Measurements from ENCODE around the gene DNAH1.
"Not testable (repeated sequence)": the region's sequence is repeated elsewhere in the genome, so short reads cannot be mapped to it uniquely, and the experiment has no call there.

The DNAH1 gene

GRCh38 chr3:52315977-52316764, at the start of gene DNAH1:
DNAH1 (plus strand) TSS chr3:52316319; CDS start chr3:52322443, 6,124 bp downstream.
- Histone ChIP-seq H3K4me1 (peaks cover 66% of the 10 kb centered on the region), H3K9me3 (no peaks in the 10 kb centered on the region), H3K4me3 (no peak within 1 kb of the TSS), H3K27me3 (no peaks in the 10 kb centered on the region), H3K9ac (no peak within 1 kb of the TSS; the same call in 1 of the 2 replicates), H4K20me1 (peaks cover 8% of the 10 kb centered on the region; the same call in 1 of the 2 replicates), H3K36me3 (no peaks in the 10 kb centered on the region), H3K4me2 (peak within 1 kb of the TSS; percentile 90), H3K27ac (peak within 1 kb of the TSS; percentile 91; the same call in 1 of the 2 replicates)
- TF ChIP-seq Cebpa-rat (IDR thresholded peaks at IDR 0.05): no peak

GRCh38 chr3:52268036-52268435, 48.1 kb upstream of the DNAH1 start:
- Histone ChIP-seq H3K27me3 (no peaks in the 10 kb centered on the region), H4K20me1 (peaks cover 99% of the 10 kb centered on the region), H3K36me3 (peaks cover 99% of the 10 kb centered on the region), H3K4me3 (no peak overlapping the region), H3K9me3 (no peaks in the 10 kb centered on the region), H3K4me2 (no peak overlapping the region), H3K9ac (no peak overlapping the region), H3K4me1 (peaks cover 15% of the 10 kb centered on the region), H3K27ac (no peak overlapping the region)
- no peak for TF ChIP-seq Cebpa-rat (IDR thresholded peaks at IDR 0.05)

GRCh38 chr3:52269776-52270175, 46.3 kb upstream of the DNAH1 start:
- no peak overlapping the region for H3K4me2 ChIP-seq
- H3K36me3 ChIP-seq: peaks cover 99% of the 10 kb centered on the region
- peaks cover 99% of the 10 kb centered on the region for H4K20me1 ChIP-seq

GRCh38 chr3:52270252-52270754, 45.8 kb upstream of the DNAH1 start:
- Histone ChIP-seq H3K27me3 (no peaks in the 10 kb centered on the region), H3K9ac (no peak overlapping the region), H3K9me3 (no peaks in the 10 kb centered on the region), H3K4me1 (peaks cover 37% of the 10 kb centered on the region), H3K36me3 (peaks cover 99% of the 10 kb centered on the region), H3K4me3 (no peak overlapping the region), H3K4me2 (no peak overlapping the region), H4K20me1 (peaks cover 99% of the 10 kb centered on the region), H3K27ac (no peak overlapping the region)
- no peak for TF ChIP-seq Cebpa-rat (IDR thresholded peaks at IDR 0.05)

More at GRCh38 chr3:52269776-52270175, 46.3 kb upstream of the DNAH1 start:
- Histone ChIP-seq H3K4me3 (no peak overlapping the region), H3K27ac (no peak overlapping the region), H3K4me1 (peaks cover 31% of the 10 kb centered on the region), H3K27me3 (no peaks in the 10 kb centered on the region), H3K9ac (no peak overlapping the region), H3K9me3 (no peaks in the 10 kb centered on the region)
- TF ChIP-seq Cebpa-rat (IDR thresholded peaks at IDR 0.05): no peak

- H3K27ac ChIP-seq, H3K4me3 ChIP-seq, H3K9me3 ChIP-seq, H3K9ac ChIP-seq, H3K27me3 ChIP-seq: not testable (repeated sequence)
- Histone ChIP-seq H3K4me2 (0 out of 2 replicates have a peak overlapping the region, but pooled peaks have one; percentile 6), H4K20me1 (peaks cover 100% of the 10 kb centered on the region), H3K4me1 (peaks cover 53% of the 10 kb centered on the region), H3K36me3 (peaks cover 91% of the 10 kb centered on the region)
Observed at GRCh38 chr3:52272172-52272571, 43.9 kb upstream of the DNAH1 start.

- Histone ChIP-seq H3K27ac (no peak overlapping the region), H3K27me3 (no peaks in the 10 kb centered on the region), H3K4me1 (peaks cover 53% of the 10 kb centered on the region), H3K4me3 (no peak overlapping the region), H3K4me2 (0 out of 2 replicates have a peak overlapping the region, but pooled peaks have one; percentile 4), H3K36me3 (peaks cover 84% of the 10 kb centered on the region), H3K9me3 (no peaks in the 10 kb centered on the region), H4K20me1 (peaks cover 100% of the 10 kb centered on the region), H3K9ac (no peak overlapping the region)
- TF ChIP-seq Cebpa-rat (IDR thresholded peaks at IDR 0.05): no peak
Observed at GRCh38 chr3:52272831-52273230, 43.3 kb upstream of the DNAH1 start.

- Histone ChIP-seq H3K4me1 (peaks cover 63% of the 10 kb centered on the region), H3K4me2 (peak overlapping the region; percentile 89), H4K20me1 (peaks cover 83% of the 10 kb centered on the region)
Observed at GRCh38 chr3:52274781-52275180, 41.3 kb upstream of the DNAH1 start.

GRCh38 chr3:52277071-52277964, 38.8 kb upstream of the DNAH1 start:
- H3K36me3 ChIP-seq: peaks cover 40% of the 10 kb centered on the region
- peaks cover 68% of the 10 kb centered on the region for H3K4me1 ChIP-seq
- H4K20me1 ChIP-seq: peaks cover 58% of the 10 kb centered on the region
- no peaks in the 10 kb centered on the region for H3K9me3 ChIP-seq
- peak overlapping the region; percentile 100 for H3K9ac ChIP-seq
- no peak for TF ChIP-seq Cebpa-rat (IDR thresholded peaks at IDR 0.05)
- H3K4me2 ChIP-seq: peak overlapping the region; percentile 89
- H3K27me3 ChIP-seq: no peaks in the 10 kb centered on the region
- H3K4me3 ChIP-seq: peak overlapping the region; percentile 87
- peak overlapping the region; percentile 100 for H3K27ac ChIP-seq

More at GRCh38 chr3:52274781-52275180, 41.3 kb upstream of the DNAH1 start:
- not testable (repeated sequence) for H3K4me3 ChIP-seq, H3K9me3 ChIP-seq, H3K27ac ChIP-seq, H3K9ac ChIP-seq, H3K27me3 ChIP-seq
- H3K36me3 ChIP-seq: peaks cover 65% of the 10 kb centered on the region

GRCh38 chr3:52277972-52278509, 38.1 kb upstream of the DNAH1 start:
- Histone ChIP-seq H3K27me3 (no peaks in the 10 kb centered on the region), H3K9ac (peak overlapping the region; percentile 100), H3K4me1 (peaks cover 63% of the 10 kb centered on the region), H4K20me1 (peaks cover 51% of the 10 kb centered on the region), H3K36me3 (peaks cover 33% of the 10 kb centered on the region), H3K4me3 (peak overlapping the region; percentile 87), H3K27ac (peak overlapping the region; percentile 100), H3K4me2 (peak overlapping the region; percentile 89), H3K9me3 (no peaks in the 10 kb centered on the region)
- no peak for TF ChIP-seq Cebpa-rat (IDR thresholded peaks at IDR 0.05)
